IMR-90 (cell line): ENCODE results near the gene CYB5R2. TPM values are rescaled to one million over a fixed set of nuclear protein-coding genes. Genes with fewer than 3 reads are reported as not detected.

Experiments
- ATAC-seq: fragments of 200-7000 bp; cut with Tn5 transposase; 2 replicates; pipeline ENCODE4 v1.9.1; 2020; ENCODE audit warnings: low read depth, mild to moderate bottlenecking, moderate library complexity
- BruUV-seq: library from RNA; stranded (reverse); fragments of 400-500 nt; replicated peaks from 2 replicates; lab custom pipeline; 2021; lab: Mats Ljungman, UMichigan
- CTCF ChIA-PET: fragments of 300-600 bp; formaldehyde crosslinking; extraction: SDS; loops from one replicate; lab custom pipeline; 2021; ENCODE audit warnings: antibody characterized with exemption; lab: Yijun Ruan, JAX
- POLR2A ChIA-PET: fragments of 300-600 bp; sonication (Branson Sonifier 250); formaldehyde crosslinking; loops from one replicate; lab custom pipeline; 2022; ENCODE audit warnings: antibody characterized with exemption; ENCODE audit not compliant: unreplicated experiment; lab: Charles Lee
- DNase-seq: peaks from one replicate; pipeline ENCODE4 v3.0.0; 2013
- H2AFZ ChIP-seq: replicated peaks from 2 replicates; pipeline ENCODE3; 2013; ENCODE audit warnings: low read length, mild to moderate bottlenecking; ENCODE audit not compliant: poor library complexity
- H2AK5ac ChIP-seq: 2 replicates; pipeline ENCODE4 v1.6.1; 2013; ENCODE audit warnings: low read depth, low read length, inconsistent platforms
- H2AK9ac ChIP-seq: replicated peaks from 2 replicates; pipeline ENCODE3; 2013; ENCODE audit warnings: mild to moderate bottlenecking, low read depth, low read length, moderate library complexity; ENCODE audit not compliant: poor library complexity
- H2BK120ac ChIP-seq: 2 replicates; pipeline ENCODE4 v1.6.1; 2013; ENCODE audit warnings: low read depth, low read length, inconsistent platforms
- H2BK15ac ChIP-seq: 3 replicates; pipeline ENCODE4 v1.6.1; 2013; ENCODE audit warnings: low read depth, low read length, inconsistent platforms
- H2BK20ac ChIP-seq: 2 replicates; pipeline ENCODE4 v1.6.1; 2013; ENCODE audit warnings: low read depth, mild to moderate bottlenecking, inconsistent platforms, low read length, moderate library complexity
- H2BK5ac ChIP-seq: 2 replicates; pipeline ENCODE4 v1.6.1; 2013; ENCODE audit warnings: mild to moderate bottlenecking, low read depth, low read length, inconsistent platforms; ENCODE audit not compliant: poor library complexity, severe bottlenecking
- H3K14ac ChIP-seq: replicated peaks from 2 replicates; pipeline ENCODE4 v1.6.1; 2013; ENCODE audit warnings: low read depth, low read length, inconsistent platforms
- H3K18ac ChIP-seq: 2 replicates; pipeline ENCODE4 v1.6.1; 2013; ENCODE audit warnings: low read depth, low read length, control low read depth
- H3K23ac ChIP-seq: 2 replicates; pipeline ENCODE4 v1.6.1; 2013; ENCODE audit warnings: low read depth, low read length, inconsistent platforms
- H3K27ac ChIP-seq: 2 replicates; pipeline ENCODE4 v1.5.1; 2013; ENCODE audit warnings: mild to moderate bottlenecking, control low read depth, low read length; ENCODE audit not compliant: insufficient read depth
- H3K27me3 ChIP-seq: 2 replicates; pipeline ENCODE4 v1.6.1; 2013; ENCODE audit warnings: low read length; ENCODE audit not compliant: control insufficient read depth, insufficient read depth
- H3K36me3 ChIP-seq: 2 replicates; pipeline ENCODE4 v1.6.1; 2013; ENCODE audit warnings: low read length, mixed read lengths; ENCODE audit not compliant: control insufficient read depth, insufficient read depth
- H3K4ac ChIP-seq: 2 replicates; pipeline ENCODE4 v1.6.1; 2013; ENCODE audit warnings: low read depth, low read length, inconsistent platforms
- H3K4me1 ChIP-seq: 2 replicates; pipeline ENCODE4 v1.6.1; 2013; ENCODE audit warnings: low read length, mixed read lengths; ENCODE audit not compliant: control insufficient read depth, insufficient read depth
- H3K4me2 ChIP-seq: 2 replicates; pipeline ENCODE4 v1.6.1; 2013; ENCODE audit warnings: low read depth, mild to moderate bottlenecking, control low read depth, low read length, moderate library complexity
- H3K4me3 ChIP-seq: 2 replicates; pipeline ENCODE4 v1.5.1; 2013; ENCODE audit warnings: low read depth, mild to moderate bottlenecking, control low read depth, low read length, moderate library complexity; ENCODE audit not compliant: insufficient read depth
- H3K56ac ChIP-seq: 2 replicates; pipeline ENCODE4 v1.6.1; 2013; ENCODE audit warnings: low read length, inconsistent platforms; ENCODE audit not compliant: insufficient read depth; ENCODE audit errors: extremely low read depth
- H3K79me1 ChIP-seq, 2 experiments: 2 replicates each; pipeline ENCODE4 v1.6.1; 2013; ENCODE audit warnings: low read length in 2 of 2, inconsistent platforms in 1 of 2, low read depth in 1 of 2
- H3K9ac ChIP-seq: 2 replicates; pipeline ENCODE4 v1.6.1; 2013; ENCODE audit warnings: low read depth, low read length, control low read depth
- H3K9me1 ChIP-seq: 2 replicates; pipeline ENCODE4 v1.6.1; 2013; ENCODE audit warnings: low read length, inconsistent platforms; ENCODE audit not compliant: insufficient read depth
- H3K9me3 ChIP-seq: 2 replicates; pipeline ENCODE4 v1.6.1; 2013; ENCODE audit warnings: low read length; ENCODE audit not compliant: control insufficient read depth, insufficient read depth
- H4K20me1 ChIP-seq: 2 replicates; pipeline ENCODE4 v1.6.1; 2013; ENCODE audit warnings: low read length, inconsistent platforms; ENCODE audit not compliant: insufficient read depth
- H4K5ac ChIP-seq: 2 replicates; pipeline ENCODE4 v1.6.1; 2013; ENCODE audit warnings: mild to moderate bottlenecking, low read depth, low read length, control low read depth
- H4K8ac ChIP-seq, 2 experiments: 2 replicates each; pipeline ENCODE4 v1.6.1; 2013; ENCODE audit warnings: low read depth in 2 of 2, low read length in 2 of 2, control low read depth in 1 of 2, inconsistent platforms in 1 of 2
- H4K91ac ChIP-seq: 2 replicates; pipeline ENCODE4 v1.6.1; 2013; ENCODE audit warnings: low read depth, low read length, inconsistent platforms; ENCODE audit not compliant: insufficient read depth
- BHLHE40 ChIP-seq: fragments of 150-350 bp; IDR thresholded peaks from 2 replicates; pipeline ENCODE4 v1.6.1; 2016; ENCODE audit warnings: mild to moderate bottlenecking, low read depth, low read length
- ELK1 ChIP-seq: fragments of 150-350 bp; IDR thresholded peaks from 2 replicates; pipeline ENCODE4 v1.6.1; 2016; ENCODE audit warnings: low read depth, mild to moderate bottlenecking, low read length, moderate library complexity, borderline replicate concordance
- MAFK ChIP-seq: IDR thresholded peaks from 2 replicates; pipeline ENCODE4 v1.6.1; 2012; ENCODE audit warnings: low read depth, low read length, improper control_type of control experiment
- MAZ ChIP-seq: IDR thresholded peaks from 2 replicates; pipeline ENCODE4 v1.6.1; 2012; ENCODE audit warnings: low read depth, mild to moderate bottlenecking, low read length, improper control_type of control experiment, moderate library complexity, borderline replicate concordance
- MXI1 ChIP-seq: IDR thresholded peaks from 2 replicates; pipeline ENCODE4 v1.6.1; 2012; ENCODE audit warnings: low read depth, mild to moderate bottlenecking, low read length, moderate library complexity, borderline replicate concordance
- POLR2A ChIP-seq: IDR thresholded peaks from 2 replicates; pipeline ENCODE4 v1.6.1; 2012; ENCODE audit warnings: mild to moderate bottlenecking, low read depth, low read length
- RAD21 ChIP-seq: IDR thresholded peaks from 2 replicates; pipeline ENCODE4 v1.6.1; 2012; ENCODE audit warnings: low read length, improper control_type of control experiment
- USF2 ChIP-seq: fragments of 150-350 bp; IDR thresholded peaks from 2 replicates; pipeline ENCODE4 v1.6.1; 2017; ENCODE audit warnings: mild to moderate bottlenecking, antibody characterized with exemption, low read length, low read depth
- WGBS, 2 experiments: methylation state at CpG; one replicate each; pipeline versions ENCODE4 v1.1.5 to v1.1.7; 2013; ENCODE audit warnings: missing lambda C conversion rate in 2 of 2; ENCODE audit not compliant: insufficient read length in 1 of 2; ENCODE audit errors: extremely low coverage in 2 of 2; 5-methylcytosine and 5-hydroxymethylcytosine counted together
- dilution Hi-C: fragments of 300-500 bp; cut with HindIII; formaldehyde crosslinking; loops from one replicate; pipeline ENCODE4 v1.14.3; 2018; ENCODE audit warnings: low sequenced_read_pairs; ENCODE audit not compliant: unreplicated experiment
- in situ Hi-C: fragments of 300-500 bp; cut with MboI; formaldehyde crosslinking; loops from 3 replicates; pipeline ENCODE4 v1.14.3; 2019; ENCODE audit warnings: low sequenced_read_pairs, inconsistent platforms, mixed read lengths
- intact Hi-C: fragments of 100-400 bp; cut with micrococcal nuclease; formaldehyde crosslinking; loops from 2 replicates; pipeline ENCODE4 v1.10.0; 2022
- polyA plus RNA-seq, 3 experiments: library from polyadenylated mRNA; depleted of rRNA; stranded (reverse); fragments of >200 nt; gene quantifications; 2 replicates each; pipeline ENCODE4 v1.2.3, GENCODE V29; 2012; ENCODE audit warnings: low replicate concordance in 1 of 3
- total RNA-seq: library from RNA; depleted of rRNA; stranded (reverse); fragments of >200 nt; gene quantifications from 2 replicates; pipeline ENCODE4 v1.2.3, GENCODE V29; 2012

CYB5R2 gene
- total and polyA plus RNA-seq, 2 of the 4 experiments (the other 2 are of a cell fraction) = 4.5 to 4.7 TPM

GRCh38 chr11:7640816-7641215, 32.5 kb downstream of the CYB5R2 start:
- H3K23ac ChIP-seq = no peak overlapping the region
- no peaks in the 10 kb centered on the region for H3K9me3 ChIP-seq
- no peak overlapping the region for H3K27ac ChIP-seq
- no peaks in the 10 kb centered on the region for H3K79me1 ChIP-seq
- no peaks in the 10 kb centered on the region; the same call in 1 of the 2 replicates for H3K36me3 ChIP-seq
- no TSS peak for BruUV-seq
- CTCF ChIA-PET = no interaction called here
- no peak overlapping the region for H2BK5ac ChIP-seq
- H3K4ac ChIP-seq = no peak overlapping the region
- H4K20me1 ChIP-seq = no peaks in the 10 kb centered on the region
- H4K8ac ChIP-seq = no peak overlapping the region
- ATAC-seq = no peak
- H3K4me1 ChIP-seq = no peaks in the 10 kb centered on the region
- no peak for TF ChIP-seq MAFK
- no peak for TF ChIP-seq POLR2A
- no peak for TF ChIP-seq RAD21
- TF ChIP-seq MAZ = no peak
- TF ChIP-seq MXI1 = no peak
- TF ChIP-seq BHLHE40 = no peak
- no peak for TF ChIP-seq ELK1
- TF ChIP-seq USF2 = no peak
- intact Hi-C loops = no loop called here
- H2BK20ac ChIP-seq = no peak overlapping the region
- no peaks in the 10 kb centered on the region for H3K27me3 ChIP-seq
- no peak overlapping the region for H2AK9ac ChIP-seq
- H2BK15ac ChIP-seq = no peak overlapping the region
- in situ Hi-C loops = no loop called here
- H3K18ac ChIP-seq = no peak overlapping the region
- dilution Hi-C loops = no loop called here
- H3K9me1 ChIP-seq = peaks cover 3% of the 10 kb centered on the region; the same call in 1 of the 2 replicates
- H3K4me3 ChIP-seq = no peak overlapping the region
- no peak overlapping the region for H3K4me2 ChIP-seq
- H3K14ac ChIP-seq = no peak overlapping the region
- H4K5ac ChIP-seq = no peak overlapping the region
- no peak for DNase-seq
- H2AFZ ChIP-seq = no peak overlapping the region
- POLR2A ChIA-PET = no interaction called here
- H3K56ac ChIP-seq = no peak overlapping the region
- no peak overlapping the region for H2BK120ac ChIP-seq
- WGBS, 2 experiments = no CpG with 5 or more reads among the region's 6 CpGs
- H2AK5ac ChIP-seq = no peak overlapping the region
- H3K9ac ChIP-seq = no peak overlapping the region
- no peak overlapping the region for H4K91ac ChIP-seq
